HepG2 (cell line): ENCODE results near the gene TECTA. TPM values are rescaled to one million over a fixed set of nuclear protein-coding genes. Genes with fewer than 3 reads are reported as not detected.

ENCODE experiments used
- ATAC-seq: fragments of 200-7000 bp; cut with Tn5 transposase; 3 replicates; pipeline ENCODE4 v1.9.1; 2020; ENCODE audit warnings: mild to moderate bottlenecking, moderate library complexity
- BruUV-seq: library from RNA; stranded (reverse); fragments of 400-500 nt; replicated peaks from 2 replicates; lab custom pipeline; 2021; lab: Mats Ljungman, UMichigan
- CTCF ChIA-PET: fragments of 300-600 bp; formaldehyde crosslinking; extraction: SDS; loops from one replicate; lab custom pipeline; 2021; ENCODE audit warnings: low total read pairs, inconsistent platforms, low intra/inter-chr PET ratio; lab: Yijun Ruan, JAX
- POLR2A ChIA-PET: fragments of 350-600 bp; sonication (Branson Sonifier 250); formaldehyde crosslinking; loops from one replicate; lab custom pipeline; 2020; ENCODE audit warnings: antibody characterized with exemption, inconsistent platforms; lab: Yijun Ruan, JAX
- DNase-seq: peaks from one replicate; pipeline ENCODE4 v3.0.0-alpha.2; 2015; ENCODE audit warnings: low spot score
- FAIRE-seq: peaks from 3 replicates; lab custom pipeline; 2011; peaks lifted over from hg19 to GRCh38; lab: Jason Lieb, UNC
- H2AFZ ChIP-seq: one replicate; pipeline ENCODE4 v1.6.1; 2011; ENCODE audit warnings: low read length, inconsistent platforms
- H3K27ac ChIP-seq: fragments of 300-600 bp; 3 replicates; pipeline ENCODE4 v1.8.0; 2011; ENCODE audit warnings: mixed run types, mild to moderate bottlenecking, mixed read lengths, low read length, inconsistent platforms; ENCODE audit not compliant: insufficient read depth; ENCODE audit errors: extremely low read length
- H3K27me3 ChIP-seq, 2 experiments: fragments of 200-600 bp in 1 of 2; 2 replicates in 1 of 2; 3 replicates in 1 of 2; pipeline versions ENCODE4 v1.6.0 to v1.8.0; 2011; ENCODE audit warnings: low read length in 2 of 2, mild to moderate bottlenecking in 2 of 2, moderate library complexity in 2 of 2, inconsistent platforms in 1 of 2; ENCODE audit not compliant: insufficient read depth in 2 of 2, control insufficient read depth in 1 of 2
- H3K36me3 ChIP-seq, 2 experiments: fragments of 200-600 bp in 1 of 2; replicated peaks in 1 of 2; 2 replicates in 1 of 2; 3 replicates in 1 of 2; pipeline versions ENCODE4 v1.5.1 to v1.8.0; 2011; ENCODE audit warnings: low read length in 2 of 2, inconsistent platforms in 1 of 2; ENCODE audit not compliant: insufficient read depth in 2 of 2, control insufficient read depth in 1 of 2
- H3K4me1 ChIP-seq: 2 replicates; pipeline ENCODE4 v1.5.1; 2012; ENCODE audit warnings: low read length, inconsistent platforms; ENCODE audit not compliant: insufficient read depth
- H3K4me2 ChIP-seq: 2 replicates; pipeline ENCODE4 v1.6.0; 2011; ENCODE audit warnings: low read depth, low read length, inconsistent platforms
- H3K4me3 ChIP-seq, 3 experiments: fragments of 200-600 bp in 1 of 3; sonication (generic), shearing (Covaris generic) in 1 of 3; replicated peaks in 1 of 3; 2 replicates each; pipeline ENCODE4 v1.5.1; 2011 to 2016; ENCODE audit warnings: low read length in 3 of 3, inconsistent platforms in 2 of 3, low read depth in 2 of 3, mild to moderate bottlenecking in 2 of 3, control low read depth in 1 of 3, mixed read lengths in 1 of 3; ENCODE audit not compliant: insufficient read depth in 1 of 3
- H3K79me2 ChIP-seq: one replicate; pipeline ENCODE4 v1.6.1; 2011; ENCODE audit warnings: low read length, inconsistent platforms; ENCODE audit not compliant: insufficient read depth
- H3K9ac ChIP-seq: 2 replicates; pipeline ENCODE4 v1.6.0; 2011; ENCODE audit warnings: mild to moderate bottlenecking, low read depth, low read length, inconsistent platforms; ENCODE audit not compliant: insufficient read depth
- H3K9me3 ChIP-seq: 2 replicates; pipeline ENCODE4 v1.5.1; 2012; ENCODE audit warnings: mild to moderate bottlenecking, low read length
- H4K20me1 ChIP-seq: 2 replicates; pipeline ENCODE4 v1.6.0; 2011; ENCODE audit warnings: inconsistent platforms, mild to moderate bottlenecking, low read length, moderate library complexity; ENCODE audit not compliant: insufficient read depth
- MED8 ChIP-seq: sonication (generic); formaldehyde crosslinking; IDR thresholded peaks from 2 replicates; pipeline ENCODE4 v1.8.1; 2023; ENCODE audit warnings: mild to moderate bottlenecking, missing genetic modification reagents; ENCODE audit not compliant: insufficient replicate concordance
- RBM39 ChIP-seq: fragments of 200-400 bp; formaldehyde crosslinking; IDR thresholded peaks from one replicate; pipeline ENCODE4 v1.6.1; 2018; ENCODE audit warnings: antibody characterized with exemption, mild to moderate bottlenecking, low read depth, low read length; ENCODE audit not compliant: poor library complexity, severe bottlenecking
- RCOR2 ChIP-seq: IDR thresholded peaks from 2 replicates; pipeline ENCODE4 v1.6.1; 2016; ENCODE audit warnings: missing biosample characterization, missing genetic modification reagents
- SRSF1 ChIP-seq: fragments of 200-400 bp; formaldehyde crosslinking; optimal IDR thresholded peaks from 2 replicates; pipeline ENCODE3; 2017; ENCODE audit warnings: mild to moderate bottlenecking, low read depth, low read length, moderate library complexity
- TEAD2 ChIP-seq: sonication (generic); formaldehyde crosslinking; IDR thresholded peaks from 2 replicates; pipeline ENCODE4 v1.9.0; 2021; ENCODE audit warnings: missing genetic modification reagents
- TERF1 ChIP-seq: sonication (generic); formaldehyde crosslinking; IDR thresholded peaks from 2 replicates; pipeline ENCODE4 v1.8.0; 2022; ENCODE audit warnings: mild to moderate bottlenecking, missing genetic modification reagents, moderate library complexity
- ZBTB8A ChIP-seq: sonication (generic); formaldehyde crosslinking; IDR thresholded peaks from 2 replicates; pipeline ENCODE4 v1.4.0; 2020; ENCODE audit warnings: mild to moderate bottlenecking, low read depth, missing genetic modification reagents, borderline replicate concordance
- ZFAT ChIP-seq: sonication (generic); formaldehyde crosslinking; conservative IDR thresholded peaks from 2 replicates; pipeline ENCODE4 v1.8.1; 2023; ENCODE audit warnings: missing genetic modification reagents, inconsistent platforms
- ZFP1 ChIP-seq: IDR thresholded peaks from 2 replicates; pipeline ENCODE4 v1.6.1; 2016
- ZFP36 ChIP-seq: fragments of 150-350 bp; IDR thresholded peaks from 2 replicates; pipeline ENCODE4 v1.6.1; 2018; ENCODE audit warnings: borderline replicate concordance, low read length, low read depth; ENCODE audit not compliant: partially characterized antibody
- ZFP91 ChIP-seq: sonication (generic); formaldehyde crosslinking; IDR thresholded peaks from 2 replicates; pipeline ENCODE4 v1.9.0; 2022; ENCODE audit warnings: missing genetic modification reagents, mild to moderate bottlenecking, borderline replicate concordance
- ZNF263 ChIP-seq: sonication (generic); formaldehyde crosslinking; IDR thresholded peaks from 2 replicates; pipeline ENCODE4 v1.4.0; 2020; ENCODE audit warnings: missing genetic modification reagents
- ZNF609 ChIP-seq: sonication (generic); formaldehyde crosslinking; IDR thresholded peaks from 2 replicates; pipeline ENCODE4 v1.4.0; 2020; ENCODE audit warnings: mild to moderate bottlenecking, missing genetic modification reagents, borderline replicate concordance
- ZNF746 ChIP-seq: sonication (generic); formaldehyde crosslinking; IDR thresholded peaks from 2 replicates; pipeline ENCODE4 v1.8.0; 2022; ENCODE audit warnings: mild to moderate bottlenecking, missing genetic modification reagents
- ZNF790 ChIP-seq: sonication (generic); formaldehyde crosslinking; IDR thresholded peaks from 2 replicates; pipeline ENCODE4 v1.8.0; 2022; ENCODE audit warnings: missing genetic modification reagents, mild to moderate bottlenecking, borderline replicate concordance
- in situ Hi-C: cut with HindIII; loops from 2 replicates; pipeline ENCODE4 v1.10.0; 2017; ENCODE audit warnings: low pct_unique_long_range_greater_than_20kb; ENCODE audit not compliant: extremely low pct_ligation_motif_present
- intact Hi-C: fragments of 100-400 bp; cut with micrococcal nuclease; formaldehyde crosslinking; loops from one replicate; pipeline ENCODE4 v1.10.0; 2022; ENCODE audit not compliant: unreplicated experiment
- polyA plus RNA-seq, 8 experiments: library from polyadenylated mRNA; depleted of rRNA in 3 of 8; stranded (reverse) in 7 of 8; unstranded in 1 of 8; fragments of >200 nt; fragmentation: Illumina TruSeq in 4 of 8; extraction: Trizol in 4 of 8; gene quantifications; 2 replicates each; pipeline versions ENCODE4 v1.2.1 to v1.2.3, GENCODE V29; 2011 to 2016; ENCODE audit warnings: low read depth in 4 of 8, missing spikeins in 1 of 8, mixed read lengths in 1 of 8; ENCODE audit not compliant: insufficient read depth in 1 of 8
- total RNA-seq, 5 experiments: library from RNA; depleted of rRNA; stranded (reverse); fragments of >200 nt; fragmentation: Illumina TruSeq; extraction: Trizol; gene quantifications; 2 replicates each; pipeline ENCODE4 v1.2.3, GENCODE V29; 2016; ENCODE audit warnings: low read depth in 1 of 5
- TF ChIP-seq, protein P1 (sequence below): sonication (generic); formaldehyde crosslinking; IDR thresholded peaks from 2 replicates; pipeline ENCODE4 v1.9.0; 2021; ENCODE audit warnings: missing genetic modification reagents, mild to moderate bottlenecking, borderline replicate concordance

TECTA gene
- total and polyA plus RNA-seq, 2 of the 13 experiments (the other 11 are each of a cell fraction or from before 2014, with no cell fraction given), result 0.04 to 0.17 TPM

- H2AFZ ChIP-seq, result no peak overlapping the region
- BruUV-seq, result no TSS peak
- POLR2A ChIA-PET, result no interaction called here
- CTCF ChIA-PET, result no interaction called here
- intact Hi-C loops (no loop called here), in situ Hi-C loops (no loop called here)
- H3K4me2 ChIP-seq, result no peak overlapping the region
- no peaks in the 10 kb centered on the region for H3K27me3 ChIP-seq
- no peaks in the 10 kb centered on the region for H4K20me1 ChIP-seq
- FAIRE-seq (no peak), DNase-seq (no peak), ATAC-seq (no peak)
- no peaks in the 10 kb centered on the region for H3K36me3 ChIP-seq
- no peak overlapping the region for H3K27ac ChIP-seq
- no peak for TF ChIP-seq ZNF746 (CRISPR knock-in tag)
- TF ChIP-seq ZNF790 (CRISPR knock-in tag), result no peak
- TF ChIP-seq ZBTB8A, result no peak
- TF ChIP-seq RCOR2 (CRISPR knock-in tag), result no peak
- no peak for TF ChIP-seq SRSF1
- no peak for TF ChIP-seq TERF1 (CRISPR knock-in tag)
- no peak for TF ChIP-seq TEAD2
- no peak for TF ChIP-seq ZFP91 (CRISPR knock-in tag)
- TF ChIP-seq MED8, result no peak
- TF ChIP-seq, protein P1, sequence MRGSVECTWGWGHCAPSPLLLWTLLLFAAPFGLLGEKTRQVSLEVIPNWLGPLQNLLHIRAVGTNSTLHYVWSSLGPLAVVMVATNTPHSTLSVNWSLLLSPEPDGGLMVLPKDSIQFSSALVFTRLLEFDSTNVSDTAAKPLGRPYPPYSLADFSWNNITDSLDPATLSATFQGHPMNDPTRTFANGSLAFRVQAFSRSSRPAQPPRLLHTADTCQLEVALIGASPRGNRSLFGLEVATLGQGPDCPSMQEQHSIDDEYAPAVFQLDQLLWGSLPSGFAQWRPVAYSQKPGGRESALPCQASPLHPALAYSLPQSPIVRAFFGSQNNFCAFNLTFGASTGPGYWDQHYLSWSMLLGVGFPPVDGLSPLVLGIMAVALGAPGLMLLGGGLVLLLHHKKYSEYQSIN (CRISPR knock-in tag), result no peak
- no peak for TF ChIP-seq ZFAT (CRISPR knock-in tag)
- TF ChIP-seq RBM39, result no peak
- TF ChIP-seq ZNF263, result no peak
- no peak for TF ChIP-seq ZFP1
- TF ChIP-seq ZFP36, result no peak
- no peak for TF ChIP-seq ZNF609
- no peaks in the 10 kb centered on the region for H3K9me3 ChIP-seq
- H3K79me2 ChIP-seq, result no peaks in the 10 kb centered on the region
- no peaks in the 10 kb centered on the region for H3K4me1 ChIP-seq
- H3K4me3 ChIP-seq, result no peak overlapping the region
- no peak overlapping the region for H3K9ac ChIP-seq
These were observed 109.5 kb downstream of the TECTA start for GRCh38 chr11:121210445-121211080.
